ENCODE data around the gene ZFYVE9. TPM values are rescaled to one million over a fixed set of nuclear protein-coding genes. Genes with fewer than 3 reads are reported as not detected.

Gene ZFYVE9
- total and polyA plus RNA-seq, 3 donors from 2014 or later = 31.5 to 51.3 (median 32.5) TPM

DNA sequence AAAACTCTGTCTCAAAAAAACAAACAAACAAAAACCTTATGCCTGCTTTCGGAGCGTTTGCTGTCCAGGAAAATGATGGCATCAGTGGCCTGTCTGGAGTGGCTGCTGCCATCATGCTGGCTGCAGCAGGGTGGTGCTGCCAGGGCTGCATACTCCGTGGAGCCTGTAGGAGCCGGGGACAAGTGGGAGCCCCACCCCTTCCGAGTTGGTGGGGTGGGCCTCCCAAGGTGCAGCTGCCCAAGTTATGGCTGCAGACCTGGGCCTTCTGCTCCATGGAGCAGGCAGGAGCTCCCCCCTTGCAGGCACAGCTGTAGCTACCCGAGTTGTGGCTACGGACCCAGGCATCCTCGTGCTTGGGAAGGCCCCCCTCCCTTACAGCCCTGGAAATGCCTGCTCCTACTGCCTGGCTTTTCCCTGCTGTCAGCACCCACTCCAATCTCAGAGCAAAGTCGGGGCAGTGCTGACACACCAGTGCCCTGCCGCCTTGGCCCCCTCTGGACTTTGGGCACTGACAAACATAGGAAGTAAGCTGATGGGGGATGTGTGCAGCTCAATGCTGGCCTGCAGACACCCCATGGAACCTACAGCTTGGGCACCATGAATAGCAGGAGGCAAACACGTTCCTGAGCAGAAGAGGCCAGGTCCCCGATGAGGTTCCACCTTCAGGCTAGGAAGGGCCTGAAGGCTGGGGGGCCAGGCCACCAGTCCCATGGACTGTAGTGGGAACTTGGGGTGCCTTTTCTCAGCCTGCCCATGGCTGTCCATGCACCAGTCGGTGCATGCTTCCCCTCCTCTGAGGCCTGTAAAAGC lies 163.7 kb downstream of the ZFYVE9 start:
- H3K4me1 ChIP-seq = no peaks in the 10 kb centered on the region
- no peak for DNase-seq
- H3K27ac ChIP-seq = no peak overlapping the region
- intact Hi-C loops (cut with DNase I; ENCODE audit: low total_unique reads) = no loop called here
- no peak overlapping the region for H3K4me3 ChIP-seq
- H3K27me3 ChIP-seq = no peaks in the 10 kb centered on the region
- no peak for TF ChIP-seq POLR2A (IDR thresholded peaks at IDR 0.05)
- TF ChIP-seq, protein P1, sequence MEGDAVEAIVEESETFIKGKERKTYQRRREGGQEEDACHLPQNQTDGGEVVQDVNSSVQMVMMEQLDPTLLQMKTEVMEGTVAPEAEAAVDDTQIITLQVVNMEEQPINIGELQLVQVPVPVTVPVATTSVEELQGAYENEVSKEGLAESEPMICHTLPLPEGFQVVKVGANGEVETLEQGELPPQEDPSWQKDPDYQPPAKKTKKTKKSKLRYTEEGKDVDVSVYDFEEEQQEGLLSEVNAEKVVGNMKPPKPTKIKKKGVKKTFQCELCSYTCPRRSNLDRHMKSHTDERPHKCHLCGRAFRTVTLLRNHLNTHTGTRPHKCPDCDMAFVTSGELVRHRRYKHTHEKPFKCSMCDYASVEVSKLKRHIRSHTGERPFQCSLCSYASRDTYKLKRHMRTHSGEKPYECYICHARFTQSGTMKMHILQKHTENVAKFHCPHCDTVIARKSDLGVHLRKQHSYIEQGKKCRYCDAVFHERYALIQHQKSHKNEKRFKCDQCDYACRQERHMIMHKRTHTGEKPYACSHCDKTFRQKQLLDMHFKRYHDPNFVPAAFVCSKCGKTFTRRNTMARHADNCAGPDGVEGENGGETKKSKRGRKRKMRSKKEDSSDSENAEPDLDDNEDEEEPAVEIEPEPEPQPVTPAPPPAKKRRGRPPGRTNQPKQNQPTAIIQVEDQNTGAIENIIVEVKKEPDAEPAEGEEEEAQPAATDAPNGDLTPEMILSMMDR (IDR thresholded peaks at IDR 0.05) = no peak
- H3K9me3 ChIP-seq = no peaks in the 10 kb centered on the region
- 91 to 95% methylated on average over 8 to 13 of the region's 13 CpGs for WGBS, 2 donors
- H3K36me3 ChIP-seq (ENCODE audit: low read depth, missing control alignments) = no peaks in the 10 kb centered on the region

DNA sequence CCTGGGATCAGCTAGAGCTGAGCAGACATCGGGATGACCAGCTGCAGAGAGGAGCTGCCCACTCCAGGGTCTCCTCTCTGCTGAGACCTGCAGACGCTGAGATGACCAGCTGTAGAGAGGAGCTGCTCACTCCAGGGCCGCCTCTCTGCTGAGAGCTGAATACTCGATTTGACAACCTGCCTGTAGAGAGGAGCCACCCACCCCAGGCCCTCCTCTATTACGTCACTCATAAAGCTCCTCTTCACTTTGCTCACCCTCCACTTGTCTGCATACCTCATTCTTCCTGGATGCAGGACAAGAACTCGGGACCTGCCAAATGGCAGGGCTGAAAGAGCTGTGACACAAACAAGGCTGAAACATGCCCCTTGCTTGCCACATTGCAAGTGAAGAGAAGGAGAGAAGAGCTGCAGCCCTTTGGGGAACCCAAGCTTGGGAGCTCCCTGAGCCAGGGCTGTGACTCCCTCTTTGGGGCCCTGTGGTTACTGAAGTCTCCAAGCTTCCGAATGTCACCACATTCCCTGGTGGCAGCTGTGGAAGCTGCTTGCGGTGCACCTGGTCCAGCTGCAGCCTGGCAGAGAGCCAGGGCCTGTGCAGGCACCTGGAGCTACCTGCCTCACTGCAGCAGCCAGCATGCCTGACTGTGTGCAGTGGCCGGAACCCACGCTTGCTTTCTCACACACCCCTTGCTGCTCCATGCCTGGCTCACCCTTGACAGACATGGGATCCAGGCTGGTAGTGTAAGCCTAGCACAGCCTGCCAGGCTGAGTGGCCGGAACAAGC lies 164.5 kb downstream of the ZFYVE9 start:
- no peak for DNase-seq
- H3K36me3 ChIP-seq (ENCODE audit: low read depth, missing control alignments) = no peaks in the 10 kb centered on the region
- WGBS, 2 donors = 82 to 87% methylated on average over 10 to 11 of the region's 11 CpGs
- H3K4me1 ChIP-seq = no peaks in the 10 kb centered on the region
- H3K9me3 ChIP-seq = no peaks in the 10 kb centered on the region
- no peaks in the 10 kb centered on the region for H3K27me3 ChIP-seq
- H3K4me3 ChIP-seq = no peak overlapping the region
- no peak overlapping the region for H3K27ac ChIP-seq
- intact Hi-C loops (cut with DNase I; ENCODE audit: low total_unique reads) = no loop called here
- no peak for TF ChIP-seq POLR2A (IDR thresholded peaks at IDR 0.05)
- TF ChIP-seq, protein P1 (IDR thresholded peaks at IDR 0.05) = no peak

GRCh38 chr1:52321061-52321460 lies 179.2 kb downstream of the ZFYVE9 start:
- Histone ChIP-seq H3K4me1 (no peaks in the 10 kb centered on the region), H3K27ac (no peak overlapping the region), H3K36me3 (ENCODE audit: low read depth, missing control alignments) (no peaks in the 10 kb centered on the region), H3K4me3 (no peak overlapping the region), H3K27me3 (no peaks in the 10 kb centered on the region), H3K9me3 (no peaks in the 10 kb centered on the region)
- intact Hi-C loops (cut with DNase I; ENCODE audit: low total_unique reads) = no loop called here
- no peak for DNase-seq
- 97 to 99% methylated on average over 2 of the region's 2 CpGs for WGBS, 2 donors
- no peak for TF ChIP-seq POLR2A (IDR thresholded peaks at IDR 0.05)
- TF ChIP-seq, protein P1 (IDR thresholded peaks at IDR 0.05) = no peak

GRCh38 chr1:52323731-52324130 lies 181.8 kb downstream of the ZFYVE9 start:
- intact Hi-C loops (cut with DNase I; ENCODE audit: low total_unique reads) = no loop called here
- DNase-seq = no peak
- no peaks in the 10 kb centered on the region for H3K36me3 ChIP-seq (ENCODE audit: low read depth, missing control alignments)
- 91% methylated on average over 8 of the region's 8 CpGs for WGBS, 2 donors
- TF ChIP-seq, protein P1 (IDR thresholded peaks at IDR 0.05) = no peak
- TF ChIP-seq POLR2A (IDR thresholded peaks at IDR 0.05) = no peak
- no peaks in the 10 kb centered on the region for H3K27me3 ChIP-seq
- H3K4me1 ChIP-seq = no peaks in the 10 kb centered on the region
- no peak overlapping the region for H3K27ac ChIP-seq
- H3K9me3 ChIP-seq = no peaks in the 10 kb centered on the region
- no peak overlapping the region for H3K4me3 ChIP-seq

Data from testis (tissue), 3 donors.